Stimulated activated CD4-positive, alpha-beta T cell treated with anti-CD3 and anti-CD28 coated beads, Interleukin-1b, Interleukin-23, amount 100 ng/mL, for 48 hours (primary cell): ENCODE measurements around the gene TDP1.
"Not testable (repeated sequence)": the region's sequence is repeated elsewhere in the genome, so short reads cannot be mapped to it uniquely, and the experiment has no call there.

Experiments
- DNase-seq: peaks from one replicate; pipeline ENCODE4 v3.0.0-alpha.2; 2020

Gene TDP1

GRCh38 chr14:90054803-90055202 lies 99.1 kb downstream of the TDP1 start:
- DNase-seq: no peak

- DNase-seq: no peak
These were observed 101.1 kb downstream of the TDP1 start for GRCh38 chr14:90056826-90057225.

- DNase-seq: no peak
These were observed 103.2 kb downstream of the TDP1 start for GRCh38 chr14:90058876-90059458.

DNA sequence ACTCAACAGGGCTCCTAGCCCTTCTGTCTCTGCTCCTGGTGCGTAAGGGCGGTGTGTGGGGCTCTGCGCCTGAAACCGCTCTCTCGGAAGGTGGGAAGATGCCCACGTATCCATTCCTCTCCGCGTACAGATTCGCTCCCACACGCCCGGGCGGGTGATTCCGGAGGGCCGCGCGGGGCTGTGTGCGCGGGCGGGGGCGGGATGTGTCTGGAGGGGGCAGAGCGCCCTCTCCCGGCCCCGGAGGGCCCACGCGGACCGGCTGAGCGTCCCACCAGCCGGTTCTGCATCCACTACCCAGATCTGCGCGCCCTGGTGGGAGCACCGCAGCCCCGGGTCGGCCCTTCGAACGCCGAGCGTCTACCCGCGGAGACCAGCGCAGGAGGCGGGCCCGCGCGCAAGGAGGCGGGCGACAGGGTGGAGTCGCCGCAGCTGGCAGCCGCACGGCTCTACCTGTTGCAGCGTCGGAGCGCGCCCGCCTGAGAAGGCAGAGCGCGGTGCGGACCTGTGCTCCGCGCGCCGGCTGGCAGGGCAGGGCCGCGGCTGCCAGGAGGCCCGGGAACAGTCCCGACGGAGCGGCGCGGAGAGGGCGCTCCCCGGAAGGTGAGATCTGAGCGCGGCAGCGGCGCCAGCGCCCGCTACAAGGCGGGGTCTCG lies 104.7 kb downstream of the TDP1 start:
- peak; percentile 53 for DNase-seq

DNA sequence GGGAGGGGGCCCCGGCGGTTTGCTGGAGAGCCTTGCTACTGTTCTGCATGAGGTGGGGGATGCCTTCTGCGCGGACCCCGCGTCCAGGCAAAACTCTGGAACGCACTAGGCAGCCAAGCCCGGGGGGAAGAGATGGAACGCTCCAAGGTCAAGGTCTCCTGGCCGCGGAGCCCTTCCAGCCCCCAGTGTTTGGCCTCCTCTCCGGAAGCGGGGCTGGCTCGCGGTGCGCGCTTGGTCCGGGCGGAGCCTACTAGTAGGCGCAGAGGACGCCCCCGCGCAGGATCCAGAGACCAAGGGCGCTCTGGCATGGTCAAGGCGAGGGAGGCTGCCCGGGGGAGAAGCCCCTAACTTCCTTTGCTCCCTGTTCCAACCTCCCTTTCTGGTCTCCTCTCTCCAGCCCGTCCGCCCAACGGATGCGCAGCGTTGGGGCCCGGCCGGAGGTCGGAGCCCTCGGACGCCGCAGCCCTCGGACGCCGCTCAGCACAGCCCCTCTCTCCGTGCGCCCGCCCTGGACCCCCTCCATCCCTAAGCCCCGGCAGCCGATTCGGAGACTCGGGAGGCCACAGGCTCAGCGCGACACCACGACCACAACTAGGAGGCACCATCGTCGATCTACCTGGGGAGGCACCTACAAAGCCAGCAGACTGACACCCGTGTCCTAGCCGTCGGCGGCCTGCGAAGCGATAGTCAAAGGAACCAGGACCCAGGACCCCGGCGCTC lies 105.4 kb downstream of the TDP1 start:
- DNase-seq: no peak

DNA sequence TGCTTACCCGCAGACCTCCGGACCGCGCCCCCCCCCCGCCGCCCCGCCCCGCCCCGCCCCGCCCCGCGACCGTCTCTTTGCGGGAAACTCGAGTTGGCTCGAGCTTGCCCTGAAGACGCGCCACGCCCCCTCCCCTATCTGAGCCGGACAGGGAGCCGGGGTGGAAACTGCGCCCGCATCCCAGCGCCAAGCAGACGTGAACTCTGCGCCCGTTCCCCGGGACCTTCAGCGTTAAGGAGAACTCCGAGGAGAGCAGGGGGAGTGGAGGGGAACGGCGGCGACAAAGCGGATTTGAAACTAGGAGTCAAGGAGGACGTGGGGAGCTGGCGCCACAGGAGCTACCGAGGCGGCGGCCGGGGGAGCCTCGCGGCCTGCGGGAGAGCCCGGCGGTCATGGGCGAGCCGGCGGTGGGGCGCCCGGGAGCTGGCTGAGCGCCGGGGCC lies 106.0 kb downstream of the TDP1 start, which contains the start of gene KCNK13:
Gene KCNK13 (plus strand): TSS at position 310 of the 442 bp plus-strand sequence. CDS start 212 bp downstream, outside the sequence.
- DNase-seq: no peak

DNA sequence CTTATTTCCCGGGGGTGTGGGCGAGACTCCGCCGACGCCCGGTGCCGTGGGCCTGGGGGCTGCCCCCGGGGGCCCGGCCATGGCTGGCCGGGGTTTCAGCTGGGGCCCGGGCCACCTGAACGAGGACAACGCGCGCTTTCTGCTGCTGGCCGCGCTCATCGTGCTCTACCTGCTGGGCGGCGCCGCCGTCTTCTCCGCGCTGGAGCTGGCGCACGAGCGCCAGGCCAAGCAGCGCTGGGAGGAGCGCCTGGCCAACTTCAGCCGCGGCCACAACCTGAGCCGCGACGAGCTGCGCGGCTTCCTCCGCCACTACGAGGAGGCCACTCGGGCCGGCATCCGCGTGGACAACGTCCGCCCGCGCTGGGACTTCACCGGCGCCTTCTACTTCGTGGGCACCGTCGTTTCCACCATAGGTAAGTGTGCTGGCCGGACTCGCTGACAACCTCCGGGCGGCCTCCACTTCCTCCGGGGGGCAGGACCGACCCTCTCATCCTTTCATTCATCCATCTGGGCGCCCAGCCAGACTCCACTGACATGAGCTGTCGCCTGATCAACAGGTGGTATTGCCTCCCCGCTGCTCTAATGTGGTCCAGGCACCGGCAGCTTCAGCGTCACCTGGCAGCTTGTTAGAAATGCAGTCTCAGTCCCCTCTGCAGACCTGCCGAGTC lies 106.5 kb downstream of the TDP1 start:
- no peak for DNase-seq

GRCh38 chr14:90062822-90063539 lies 107.3 kb downstream of the TDP1 start:
- DNase-seq: no peak

DNA sequence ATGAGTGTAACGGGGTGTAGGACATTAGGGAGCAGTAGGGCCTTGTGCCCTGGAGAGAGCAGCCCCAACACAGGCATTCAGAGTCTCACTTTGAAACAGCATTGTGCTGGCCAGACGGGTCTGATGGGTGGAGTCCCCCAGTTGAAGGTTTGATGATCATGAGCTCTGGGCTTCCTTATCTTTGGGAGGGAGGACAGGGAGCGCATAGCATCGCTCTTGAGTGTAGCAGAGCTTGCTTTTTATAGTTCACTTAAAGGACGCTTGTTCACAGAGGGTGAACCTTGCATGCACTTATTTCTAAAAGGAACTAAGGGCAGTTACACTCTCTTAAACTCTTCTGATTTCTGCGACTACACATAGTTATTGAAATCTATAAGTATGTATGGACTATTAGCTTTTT lies 116.6 kb downstream of the TDP1 start:
- DNase-seq: no peak

DNA sequence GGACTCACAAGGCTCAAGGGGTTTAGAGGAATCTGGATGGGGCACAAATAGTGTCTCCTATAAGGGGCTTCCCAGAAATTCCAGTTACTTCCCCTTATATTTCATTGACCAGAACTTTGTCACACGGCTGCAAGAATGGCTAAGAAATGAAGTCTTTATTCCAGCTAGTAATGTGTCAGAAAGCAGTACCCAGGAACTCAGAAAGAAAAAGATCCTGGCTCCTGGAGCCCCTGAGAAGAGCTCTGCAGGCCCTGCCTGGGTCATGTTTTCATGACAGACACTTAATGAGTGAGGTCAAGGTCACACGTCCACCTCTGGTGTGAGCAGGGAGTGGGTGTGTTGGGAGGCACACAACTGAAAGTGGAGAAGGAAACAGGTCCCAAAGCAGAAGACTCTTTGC lies 123.8 kb downstream of the TDP1 start:
- DNase-seq: no peak

DNA sequence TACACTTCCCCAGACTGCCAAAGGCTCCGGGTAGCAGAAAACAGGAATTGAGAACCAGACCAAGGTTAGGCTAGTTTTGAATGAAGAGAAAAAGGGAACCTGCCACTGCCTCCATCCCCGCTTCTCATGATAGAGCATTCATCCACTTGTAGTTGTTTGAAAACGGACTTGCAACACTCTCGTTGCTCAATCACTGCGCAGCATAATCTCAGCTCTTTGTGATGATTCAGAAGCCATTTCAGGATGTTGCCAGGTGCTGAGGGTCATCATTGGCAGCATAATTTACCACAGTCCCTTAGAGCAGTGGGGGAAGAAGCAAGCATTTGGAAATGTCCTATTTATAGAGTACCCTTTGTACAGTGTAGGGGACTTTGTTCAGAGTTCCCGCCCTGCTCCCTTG lies 131.7 kb downstream of the TDP1 start:
- DNase-seq: no peak

- DNase-seq: no peak
These were observed 132.4 kb downstream of the TDP1 start for GRCh38 chr14:90088176-90088575.

- not testable (repeated sequence) for DNase-seq
These were observed 133.8 kb downstream of the TDP1 start for GRCh38 chr14:90089486-90089885.

DNA sequence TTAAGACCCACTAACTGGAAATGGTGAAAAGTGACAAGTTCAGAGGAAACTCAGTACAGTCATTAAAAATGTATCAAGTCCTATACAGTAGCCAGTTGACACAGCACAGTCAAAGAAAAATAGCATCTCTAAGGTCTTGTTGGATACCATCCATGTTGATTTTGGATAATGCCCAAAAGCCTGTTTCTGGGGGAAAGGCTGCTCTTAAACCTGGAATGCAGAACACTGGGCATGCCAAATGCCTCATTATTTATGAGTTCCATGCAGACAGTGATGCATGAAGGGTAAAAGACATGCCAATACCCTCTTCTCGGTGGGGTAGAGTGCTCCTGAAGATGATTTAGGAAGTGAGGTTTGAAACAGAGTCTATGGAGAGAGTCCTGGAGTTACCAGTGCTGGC lies 135.7 kb downstream of the TDP1 start:
- DNase-seq: no peak

GRCh38 chr14:90093942-90094595 lies 138.3 kb downstream of the TDP1 start:
- DNase-seq: no peak
